ENCODE results near the gene GMDS. TPM values are rescaled to one million over a fixed set of nuclear protein-coding genes. Genes with fewer than 3 reads are reported as not detected.

GMDS gene
- polyA plus RNA-seq, 1 donor (not counting 4 experiments of a cell fraction or from before 2014, with no cell fraction given) = 22.1 TPM

DNA sequence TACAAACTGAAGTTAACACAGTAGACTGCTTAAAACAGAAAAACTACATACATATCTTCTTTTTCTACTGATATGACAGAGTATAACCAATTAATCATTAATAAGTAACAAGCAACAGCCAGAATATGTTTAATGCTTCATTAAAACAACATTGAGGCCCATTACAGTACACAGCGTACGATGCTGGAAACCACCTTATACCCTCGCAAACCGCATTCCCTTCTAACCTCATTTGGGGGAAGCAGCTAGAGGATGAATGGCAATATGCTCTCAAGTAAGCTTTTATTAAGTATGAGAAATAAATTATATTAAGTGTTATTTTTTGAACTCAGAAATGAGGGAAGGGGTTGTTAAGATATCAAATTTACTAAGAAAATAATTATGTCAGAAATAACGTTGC, 142.4 kb downstream of the GMDS start:
- TF ChIP-seq EZH2 (IDR thresholded peaks at IDR 0.05; ENCODE audit: low read length) = no peak
- H3K79me2 ChIP-seq (ENCODE audit: control insufficient read depth, insufficient read depth, low read length) = no peaks in the 10 kb centered on the region
- no peak overlapping the region for H3K4me2 ChIP-seq (ENCODE audit: control insufficient read depth, extremely low read depth, insufficient read depth, low read depth, low read length)
- no peak overlapping the region for H3K4me3 ChIP-seq (ENCODE audit: control insufficient read depth in 2 of 3, extremely low read depth in 1 of 3, insufficient read depth in 2 of 3, low read depth in 1 of 3, low read length in 3 of 3)
- DNase-seq (ENCODE audit: low read depth, low spot score) = no peak
- H4K20me1 ChIP-seq (ENCODE audit: control insufficient read depth, extremely low read depth, insufficient read depth, low read length) = no peaks in the 10 kb centered on the region
- no peak overlapping the region for H3K9ac ChIP-seq (ENCODE audit: control insufficient read depth, extremely low read depth, insufficient read depth, low read length)
- no peak overlapping the region for H2AFZ ChIP-seq (ENCODE audit: control insufficient read depth, low read length)
- dilution Hi-C loops (cut with MboI; ENCODE audit: extremely low pct_ligation_motif_present, low sequenced_read_pairs) = no loop called here
- FAIRE-seq = no peak
- H3K4me1 ChIP-seq (ENCODE audit: control insufficient read depth, extremely low read depth, insufficient read depth, low read length) = peaks cover 8% of the 10 kb centered on the region
- H3K27ac ChIP-seq (ENCODE audit: control insufficient read depth, insufficient read depth, low read length) = no peak overlapping the region
- H3K9me1 ChIP-seq (ENCODE audit: control insufficient read depth, extremely low read depth, insufficient read depth, low read length) = no peaks in the 10 kb centered on the region
- no peaks in the 10 kb centered on the region for H3K27me3 ChIP-seq (ENCODE audit: control insufficient read depth, extremely low read depth, insufficient read depth, low read length)
- no peaks in the 10 kb centered on the region for H3K9me3 ChIP-seq (ENCODE audit: control insufficient read depth, low read depth, low read length)
- no peaks in the 10 kb centered on the region for H3K36me3 ChIP-seq (ENCODE audit: control insufficient read depth in 2 of 2, extremely low read depth in 1 of 2, insufficient read depth in 2 of 2, low read length in 2 of 2)

DNA sequence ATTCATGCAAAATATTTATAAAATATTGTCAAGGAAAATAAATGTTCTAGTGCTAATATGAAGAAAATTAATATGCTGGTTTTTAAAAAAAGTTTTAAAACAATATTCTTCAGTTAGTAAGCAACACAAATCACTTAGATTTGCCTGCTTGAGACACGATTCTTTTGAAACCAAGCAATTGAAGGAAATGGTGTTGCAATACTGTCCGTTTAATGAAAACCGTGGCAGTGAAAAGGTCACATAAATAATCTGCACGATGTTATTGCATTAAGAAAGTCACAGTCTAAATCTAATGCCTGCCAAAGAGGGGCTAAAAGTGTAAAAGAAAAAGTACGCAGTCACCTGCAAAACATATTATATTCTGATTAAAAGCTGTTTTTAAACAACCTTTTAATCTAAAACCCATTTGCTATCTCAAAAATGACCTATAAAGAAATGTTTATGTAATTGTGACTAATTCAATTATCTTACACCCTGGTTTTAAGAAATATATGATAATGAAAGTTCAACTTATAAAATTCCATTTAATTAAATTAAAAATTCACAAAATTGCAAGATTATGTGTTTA, 143.0 kb downstream of the GMDS start:
- H4K20me1 ChIP-seq (ENCODE audit: control insufficient read depth, extremely low read depth, insufficient read depth, low read length) = no peaks in the 10 kb centered on the region
- DNase-seq (ENCODE audit: low read depth, low spot score) (no peak), FAIRE-seq (no peak)
- H3K27ac ChIP-seq (ENCODE audit: control insufficient read depth, insufficient read depth, low read length) = no peak overlapping the region
- no peak overlapping the region for H3K9ac ChIP-seq (ENCODE audit: control insufficient read depth, extremely low read depth, insufficient read depth, low read length)
- H3K9me3 ChIP-seq (ENCODE audit: control insufficient read depth, low read depth, low read length) = no peaks in the 10 kb centered on the region
- dilution Hi-C loops (cut with MboI; ENCODE audit: extremely low pct_ligation_motif_present, low sequenced_read_pairs) = no loop called here
- peaks cover 8% of the 10 kb centered on the region for H3K4me1 ChIP-seq (ENCODE audit: control insufficient read depth, extremely low read depth, insufficient read depth, low read length)
- no peak overlapping the region for H2AFZ ChIP-seq (ENCODE audit: control insufficient read depth, low read length)
- no peaks in the 10 kb centered on the region for H3K36me3 ChIP-seq (ENCODE audit: control insufficient read depth in 2 of 2, extremely low read depth in 1 of 2, insufficient read depth in 2 of 2, low read length in 2 of 2)
- TF ChIP-seq, protein P1, sequence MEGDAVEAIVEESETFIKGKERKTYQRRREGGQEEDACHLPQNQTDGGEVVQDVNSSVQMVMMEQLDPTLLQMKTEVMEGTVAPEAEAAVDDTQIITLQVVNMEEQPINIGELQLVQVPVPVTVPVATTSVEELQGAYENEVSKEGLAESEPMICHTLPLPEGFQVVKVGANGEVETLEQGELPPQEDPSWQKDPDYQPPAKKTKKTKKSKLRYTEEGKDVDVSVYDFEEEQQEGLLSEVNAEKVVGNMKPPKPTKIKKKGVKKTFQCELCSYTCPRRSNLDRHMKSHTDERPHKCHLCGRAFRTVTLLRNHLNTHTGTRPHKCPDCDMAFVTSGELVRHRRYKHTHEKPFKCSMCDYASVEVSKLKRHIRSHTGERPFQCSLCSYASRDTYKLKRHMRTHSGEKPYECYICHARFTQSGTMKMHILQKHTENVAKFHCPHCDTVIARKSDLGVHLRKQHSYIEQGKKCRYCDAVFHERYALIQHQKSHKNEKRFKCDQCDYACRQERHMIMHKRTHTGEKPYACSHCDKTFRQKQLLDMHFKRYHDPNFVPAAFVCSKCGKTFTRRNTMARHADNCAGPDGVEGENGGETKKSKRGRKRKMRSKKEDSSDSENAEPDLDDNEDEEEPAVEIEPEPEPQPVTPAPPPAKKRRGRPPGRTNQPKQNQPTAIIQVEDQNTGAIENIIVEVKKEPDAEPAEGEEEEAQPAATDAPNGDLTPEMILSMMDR (optimal IDR thresholded peaks at IDR 0.05 in 1 of 3, IDR thresholded peaks at IDR 0.05 in 1 of 3, conservative IDR thresholded peaks at IDR 0.05 in 1 of 3; ENCODE audit: extremely low read depth in 1 of 3, insufficient read depth in 2 of 3, low read length in 3 of 3) = no peak
- no peak for TF ChIP-seq EZH2 (IDR thresholded peaks at IDR 0.05; ENCODE audit: low read length)
- no peaks in the 10 kb centered on the region for H3K9me1 ChIP-seq (ENCODE audit: control insufficient read depth, extremely low read depth, insufficient read depth, low read length)
- no peaks in the 10 kb centered on the region for H3K27me3 ChIP-seq (ENCODE audit: control insufficient read depth, extremely low read depth, insufficient read depth, low read length)
- H3K79me2 ChIP-seq (ENCODE audit: control insufficient read depth, insufficient read depth, low read length) = no peaks in the 10 kb centered on the region
- no peak overlapping the region for H3K4me2 ChIP-seq (ENCODE audit: control insufficient read depth, extremely low read depth, insufficient read depth, low read depth, low read length)
- H3K4me3 ChIP-seq (ENCODE audit: control insufficient read depth in 2 of 3, extremely low read depth in 1 of 3, insufficient read depth in 2 of 3, low read depth in 1 of 3, low read length in 3 of 3) = no peak overlapping the region

DNA sequence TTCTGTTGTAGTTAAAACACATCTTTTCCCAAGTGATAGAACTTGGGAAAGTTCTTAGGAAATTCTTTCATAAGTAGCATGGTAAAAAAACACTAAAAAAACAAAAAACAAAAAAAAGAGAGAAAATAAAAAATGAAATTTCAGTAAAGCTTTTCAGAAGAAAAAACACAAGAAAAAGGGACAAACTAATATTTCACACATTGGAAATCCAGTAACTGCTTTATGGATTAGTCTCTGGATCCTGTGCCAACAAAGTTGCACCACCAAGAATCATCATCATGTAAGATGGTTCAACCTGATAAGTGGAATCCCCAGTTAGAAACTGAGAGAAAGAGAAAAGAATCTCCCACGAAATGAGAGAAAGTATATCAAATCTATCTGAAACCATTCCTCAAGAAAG, 144.2 kb downstream of the GMDS start:
- no peak for DNase-seq (ENCODE audit: low read depth, low spot score)
- dilution Hi-C loops (cut with MboI; ENCODE audit: extremely low pct_ligation_motif_present, low sequenced_read_pairs) = no loop called here

More for the DNA sequence above, 144.2 kb downstream of the GMDS start:
- Histone ChIP-seq H3K4me1 (ENCODE audit: control insufficient read depth, extremely low read depth, insufficient read depth, low read length) (peaks cover 8% of the 10 kb centered on the region), H3K4me2 (ENCODE audit: control insufficient read depth, extremely low read depth, insufficient read depth, low read depth, low read length) (no peak overlapping the region), H3K9ac (ENCODE audit: control insufficient read depth, extremely low read depth, insufficient read depth, low read length) (no peak overlapping the region), H3K9me3 (ENCODE audit: control insufficient read depth, low read depth, low read length) (no peaks in the 10 kb centered on the region), H4K20me1 (ENCODE audit: control insufficient read depth, extremely low read depth, insufficient read depth, low read length) (no peaks in the 10 kb centered on the region), H3K27me3 (ENCODE audit: control insufficient read depth, extremely low read depth, insufficient read depth, low read length) (no peaks in the 10 kb centered on the region), H3K9me1 (ENCODE audit: control insufficient read depth, extremely low read depth, insufficient read depth, low read length) (no peaks in the 10 kb centered on the region), H2AFZ (ENCODE audit: control insufficient read depth, low read length) (no peak overlapping the region), H3K79me2 (ENCODE audit: control insufficient read depth, insufficient read depth, low read length) (no peaks in the 10 kb centered on the region), H3K27ac (ENCODE audit: control insufficient read depth, insufficient read depth, low read length) (no peak overlapping the region), H3K36me3 (ENCODE audit: control insufficient read depth in 2 of 2, extremely low read depth in 1 of 2, insufficient read depth in 2 of 2, low read length in 2 of 2) (no peaks in the 10 kb centered on the region), H3K4me3 (ENCODE audit: control insufficient read depth in 2 of 3, extremely low read depth in 1 of 3, insufficient read depth in 2 of 3, low read depth in 1 of 3, low read length in 3 of 3) (no peak overlapping the region)
- FAIRE-seq = no peak
- no peak for TF ChIP-seq EZH2 (IDR thresholded peaks at IDR 0.05; ENCODE audit: low read length)
- TF ChIP-seq, protein P1 (optimal IDR thresholded peaks at IDR 0.05 in 1 of 3, IDR thresholded peaks at IDR 0.05 in 1 of 3, conservative IDR thresholded peaks at IDR 0.05 in 1 of 3; ENCODE audit: extremely low read depth in 1 of 3, insufficient read depth in 2 of 3, low read length in 3 of 3) = no peak

Data from keratinocyte (primary cell).